ENCODE data around the gene ANXA8. TPM values are rescaled to one million over a fixed set of nuclear protein-coding genes. Genes with fewer than 3 reads are reported as not detected.
"Not testable (repeated sequence)": the region's sequence is repeated elsewhere in the genome, so short reads cannot be mapped to it uniquely, and the experiment has no call there.

Gene ANXA8
- total and polyA plus RNA-seq, 4 donors, result 0.09 to 1.6 (median 1.1) TPM

DNA sequence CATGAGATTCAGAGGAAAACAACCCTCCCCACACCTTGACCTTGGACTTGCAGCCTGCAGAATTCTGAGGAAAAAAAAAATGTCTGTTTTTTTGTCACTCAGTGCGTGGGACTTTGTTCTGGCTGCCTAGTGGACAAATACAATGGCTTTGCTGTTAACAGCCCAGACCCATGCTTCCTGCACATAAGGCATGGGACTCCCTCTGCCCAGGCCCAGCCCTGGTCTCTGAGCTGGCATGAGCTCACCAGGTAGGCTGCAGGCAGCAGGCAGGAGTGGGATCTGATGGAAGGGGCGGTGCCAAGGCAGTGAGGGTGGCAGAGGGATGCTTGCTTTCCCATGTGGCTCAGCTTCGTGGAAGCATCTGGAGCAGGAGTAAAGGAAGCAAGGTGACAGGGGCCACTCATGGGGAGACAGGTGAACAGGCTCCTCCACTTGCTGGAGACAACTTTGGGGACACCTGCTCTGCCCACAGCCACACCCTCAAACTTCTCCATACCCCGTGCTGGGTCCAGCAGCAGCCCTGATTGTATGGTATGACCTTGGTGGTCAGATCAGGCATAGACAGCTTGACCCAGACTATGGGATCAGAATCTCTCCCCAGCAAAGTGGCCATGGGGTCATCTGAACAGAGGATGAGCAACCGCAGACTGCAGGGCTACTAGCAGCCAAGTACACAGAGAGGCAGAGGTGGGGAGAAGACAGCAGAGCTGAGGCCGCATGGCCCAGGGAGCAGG is 27.0 kb downstream of the ANXA8 start:
- no peaks in the 10 kb centered on the region for H3K9me3 ChIP-seq (ENCODE audit: control insufficient read depth in 4 of 4, low read length in 3 of 4)
- DNase-seq (ENCODE audit: low spot score), result no peak
- 91% methylated on average over 6 of the region's 6 CpGs for WGBS

GRCh38 chr10:47456079-47456785 is 27.7 kb downstream of the ANXA8 start:
- TF ChIP-seq NR2F2 (IDR thresholded peaks at IDR 0.05) (no peak), GABPA (IDR thresholded peaks at IDR 0.05 in 1 of 2, conservative IDR thresholded peaks at IDR 0.05 in 1 of 2) (no peak), HNF4A (conservative IDR thresholded peaks at IDR 0.05) (no peak), JUND (IDR thresholded peaks at IDR 0.05) (no peak), EGR1 (IDR thresholded peaks at IDR 0.05; ENCODE audit: low read depth in 2 of 2) (no peak), RAD21 (IDR thresholded peaks at IDR 0.05) (no peak), ATF3 (IDR thresholded peaks at IDR 0.05) (no peak), FOXA1 (IDR thresholded peaks at IDR 0.05) (no peak), HNF4G (IDR thresholded peaks at IDR 0.05) (no peak)
- Histone ChIP-seq H3K4me3 (ENCODE audit: low read depth in 1 of 3, low read length in 3 of 3) (no peak overlapping the region), H3K27me3 (ENCODE audit: control insufficient read depth in 4 of 4, insufficient read depth in 4 of 4, low read length in 3 of 4) (no peaks in the 10 kb centered on the region), H3K9ac (ENCODE audit: low read depth in 1 of 2, low read length in 2 of 2) (no peak overlapping the region), H3K27ac (ENCODE audit: low read depth in 1 of 2, low read length in 2 of 2) (no peak overlapping the region), H3K9me3 (ENCODE audit: control insufficient read depth in 4 of 4, low read length in 3 of 4) (no peaks in the 10 kb centered on the region), H3K4me1 (ENCODE audit: control insufficient read depth in 4 of 4, insufficient read depth in 4 of 4, low read length in 3 of 4) (peaks cover 0 to 2% (median 0%) of the 10 kb centered on the region in 4 donors), H3K36me3 (ENCODE audit: control insufficient read depth in 4 of 4, insufficient read depth in 3 of 4, low read depth in 1 of 4, low read length in 3 of 4) (no peaks in the 10 kb centered on the region)
- 85% methylated on average over 8 of the region's 8 CpGs for WGBS
- DNase-seq (ENCODE audit: low spot score), result peak; percentile 25

More for the DNA sequence above, 27.0 kb downstream of the ANXA8 start:
- Histone ChIP-seq H3K27ac (ENCODE audit: low read depth in 1 of 2, low read length in 2 of 2) (no peak overlapping the region), H3K36me3 (ENCODE audit: control insufficient read depth in 4 of 4, insufficient read depth in 3 of 4, low read depth in 1 of 4, low read length in 3 of 4) (no peaks in the 10 kb centered on the region), H3K27me3 (ENCODE audit: control insufficient read depth in 4 of 4, insufficient read depth in 4 of 4, low read length in 3 of 4) (no peaks in the 10 kb centered on the region), H3K9ac (ENCODE audit: low read depth in 1 of 2, low read length in 2 of 2) (no peak overlapping the region), H3K4me1 (ENCODE audit: control insufficient read depth in 4 of 4, insufficient read depth in 4 of 4, low read length in 3 of 4) (peaks cover 0 to 2% (median 0%) of the 10 kb centered on the region in 4 donors), H3K4me3 (ENCODE audit: low read depth in 1 of 3, low read length in 3 of 3) (no peak overlapping the region)
- TF ChIP-seq YY1 (IDR thresholded peaks at IDR 0.05), result no peak

- DNase-seq (ENCODE audit: low spot score); H3K27ac ChIP-seq (ENCODE audit: low read depth in 1 of 2, low read length in 2 of 2): not testable (repeated sequence)
These were observed 28.4 kb downstream of the ANXA8 start for GRCh38 chr10:47455350-47456078.

DNA sequence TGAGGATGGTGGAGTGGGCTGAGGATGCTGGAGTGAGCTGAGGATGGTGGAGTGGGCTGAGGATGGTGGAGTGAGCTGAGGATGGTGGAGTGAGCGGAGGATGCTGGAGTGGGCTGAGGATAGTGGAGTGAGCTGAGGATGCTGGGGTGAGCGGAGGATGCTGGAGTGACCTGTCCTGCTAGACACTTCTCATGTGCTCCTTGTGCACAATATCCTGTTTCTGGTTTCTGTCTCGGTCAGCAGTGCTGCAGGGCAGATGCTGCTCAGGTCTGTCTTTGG is 29.2 kb downstream of the ANXA8 start:
- Histone ChIP-seq H3K27me3 (ENCODE audit: control insufficient read depth in 4 of 4, insufficient read depth in 4 of 4, low read length in 3 of 4) (no peaks in the 10 kb centered on the region), H3K9me3 (ENCODE audit: control insufficient read depth in 4 of 4, low read length in 3 of 4) (no peaks in the 10 kb centered on the region), H3K36me3 (ENCODE audit: control insufficient read depth in 4 of 4, insufficient read depth in 3 of 4, low read depth in 1 of 4, low read length in 3 of 4) (no peaks in the 10 kb centered on the region), H3K4me1 (ENCODE audit: control insufficient read depth in 4 of 4, insufficient read depth in 4 of 4, low read length in 3 of 4) (peaks cover 0 to 2% (median 0%) of the 10 kb centered on the region in 4 donors), H3K4me3 (ENCODE audit: low read depth in 1 of 3, low read length in 3 of 3) (no peak overlapping the region), H3K27ac (ENCODE audit: low read depth in 1 of 2, low read length in 2 of 2) (no peak overlapping the region), H3K9ac (ENCODE audit: low read depth in 1 of 2, low read length in 2 of 2) (no peak overlapping the region)
- 95% methylated on average over 3 of the region's 3 CpGs for WGBS
- no peak for DNase-seq (ENCODE audit: low spot score)
- TF ChIP-seq, protein P1, sequence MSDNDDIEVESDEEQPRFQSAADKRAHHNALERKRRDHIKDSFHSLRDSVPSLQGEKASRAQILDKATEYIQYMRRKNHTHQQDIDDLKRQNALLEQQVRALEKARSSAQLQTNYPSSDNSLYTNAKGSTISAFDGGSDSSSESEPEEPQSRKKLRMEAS (IDR thresholded peaks at IDR 0.05), result no peak
- TF ChIP-seq EGR1 (IDR thresholded peaks at IDR 0.05; ENCODE audit: low read depth in 2 of 2), result no peak
- TF ChIP-seq RAD21 (IDR thresholded peaks at IDR 0.05), result no peak
- TF ChIP-seq JUND (IDR thresholded peaks at IDR 0.05), result no peak
- TF ChIP-seq NR2F2 (IDR thresholded peaks at IDR 0.05), result no peak
- TF ChIP-seq ATF3 (IDR thresholded peaks at IDR 0.05), result no peak
- no peak for TF ChIP-seq RXRA (IDR thresholded peaks at IDR 0.05)
- no peak for TF ChIP-seq SP1 (IDR thresholded peaks at IDR 0.05)
- TF ChIP-seq FOXA1 (IDR thresholded peaks at IDR 0.05), result no peak
- no peak for TF ChIP-seq FOXA2 (IDR thresholded peaks at IDR 0.05)
- no peak for TF ChIP-seq REST (IDR thresholded peaks at IDR 0.05)
- TF ChIP-seq HNF4G (IDR thresholded peaks at IDR 0.05), result no peak

More at GRCh38 chr10:47455350-47456078, 28.4 kb downstream of the ANXA8 start:
- H3K4me3 ChIP-seq (ENCODE audit: low read depth in 1 of 3, low read length in 3 of 3); H3K36me3 ChIP-seq (ENCODE audit: control insufficient read depth in 4 of 4, insufficient read depth in 3 of 4, low read depth in 1 of 4, low read length in 3 of 4); H3K4me1 ChIP-seq (ENCODE audit: control insufficient read depth in 4 of 4, insufficient read depth in 4 of 4, low read length in 3 of 4); H3K9ac ChIP-seq (ENCODE audit: low read depth in 1 of 2, low read length in 2 of 2); H3K9me3 ChIP-seq (ENCODE audit: control insufficient read depth in 4 of 4, low read length in 3 of 4); H3K27me3 ChIP-seq (ENCODE audit: control insufficient read depth in 4 of 4, insufficient read depth in 4 of 4, low read length in 3 of 4): not testable (repeated sequence)
- 73% methylated on average over 9 of the region's 9 CpGs for WGBS
